Measurements from ENCODE around the gene HNRNPC.
"Not testable (repeated sequence)": the region's sequence is repeated elsewhere in the genome, so short reads cannot be mapped to it uniquely, and the experiment has no call there.

The HNRNPC gene

GRCh38 chr14:21185491-21185890 lies 83.8 kb downstream of the HNRNPC start:
- no peak for DNase-seq

- DNase-seq: no peak
Observed at GRCh38 chr14:21184254-21184653, 85.0 kb downstream of the HNRNPC start.

GRCh38 chr14:21182166-21182565 lies 87.1 kb downstream of the HNRNPC start:
- no peak for DNase-seq

- DNase-seq: no peak
Observed at GRCh38 chr14:21171128-21171527, 98.1 kb downstream of the HNRNPC start.

GRCh38 chr14:21169573-21169972 lies 99.7 kb downstream of the HNRNPC start:
- no peak for DNase-seq

- no peak for DNase-seq
Observed at GRCh38 chr14:21168055-21168454, 101.2 kb downstream of the HNRNPC start.

- DNase-seq: not testable (repeated sequence)
Observed at GRCh38 chr14:21165670-21166069, 103.6 kb downstream of the HNRNPC start.

GRCh38 chr14:21165002-21165605 lies 104.1 kb downstream of the HNRNPC start:
- not testable (repeated sequence) for DNase-seq

GRCh38 chr14:21163871-21164291 lies 105.4 kb downstream of the HNRNPC start:
- DNase-seq: peak; percentile 4

- DNase-seq: no peak
Observed at GRCh38 chr14:21162081-21162480, 107.2 kb downstream of the HNRNPC start.

GRCh38 chr14:21160061-21160610 lies 109.1 kb downstream of the HNRNPC start:
- DNase-seq: no peak

Measured in eye (tissue), 1 donor.